HG03378 (cell line): ENCODE measurements around the gene BRAP.
"Not testable (repeated sequence)": the region's sequence is repeated elsewhere in the genome, so short reads cannot be mapped to it uniquely, and the experiment has no call there.

ENCODE experiments used
- ATAC-seq: cut with Tn5 transposase; IDR thresholded peaks from one replicate; pipeline ENCODE4 v1.9.1; 2021; ENCODE audit warnings: mild to moderate bottlenecking, moderate library complexity; ENCODE audit not compliant: unreplicated experiment

BRAP gene

GRCh38 chr12:111624540-111624939 is 61.2 kb downstream of the BRAP start:
- no peak for ATAC-seq

GRCh38 chr12:111617841-111618240 is 67.9 kb downstream of the BRAP start:
- not testable (repeated sequence) for ATAC-seq

- ATAC-seq = no peak
Measured at GRCh38 chr12:111616177-111616623, 69.6 kb downstream of the BRAP start.

GRCh38 chr12:111607239-111607638 is 78.5 kb downstream of the BRAP start:
- no peak for ATAC-seq

GRCh38 chr12:111606767-111607230 is 79.0 kb downstream of the BRAP start:
- no peak for ATAC-seq

GRCh38 chr12:111605911-111606766 is 79.6 kb downstream of the BRAP start:
- no peak for ATAC-seq

GRCh38 chr12:111602857-111603256 is 82.9 kb downstream of the BRAP start:
- not testable (repeated sequence) for ATAC-seq

GRCh38 chr12:111602348-111602747 is 83.4 kb downstream of the BRAP start:
- ATAC-seq = no peak

GRCh38 chr12:111600986-111601385 is 84.8 kb downstream of the BRAP start:
- ATAC-seq = not testable (repeated sequence)

- ATAC-seq = no peak
Measured at GRCh38 chr12:111600205-111600642, 85.5 kb downstream of the BRAP start.

- ATAC-seq = peak; percentile 52
Measured at GRCh38 chr12:111599453-111600204, 86.1 kb downstream of the BRAP start.

- peak; percentile 20 for ATAC-seq
Measured at GRCh38 chr12:111598637-111599452, 86.9 kb downstream of the BRAP start, which contains the start of gene ATXN2. ATXN2 (minus strand) TSS chr12:111599315; CDS start chr12:111599034, 281 bp downstream.

GRCh38 chr12:111597831-111598636 is 87.7 kb downstream of the BRAP start:
- ATAC-seq = no peak

GRCh38 chr12:111596985-111597830 is 88.5 kb downstream of the BRAP start:
- no peak for ATAC-seq

GRCh38 chr12:111595341-111595835 is 90.4 kb downstream of the BRAP start:
- ATAC-seq = not testable (repeated sequence)
